Thyroid gland (tissue), 4 donors: ENCODE measurements around the gene ZNF593OS.

ENCODE experiments used
- POLR2A ChIP-seq, 2 donors: fragments of 450-650 bp; IDR thresholded peaks; one replicate each; pipeline ENCODE4 v1.6.1; 2017; ENCODE audit warnings: antibody characterized with exemption in 2 of 2, mild to moderate bottlenecking in 2 of 2, moderate library complexity in 1 of 2
- TF ChIP-seq, protein P1 (sequence below), 6 experiments: fragments of 200-600 bp in 3 of 6; fragments of 450-650 bp in 3 of 6; sonication (generic) in 3 of 6; IDR thresholded peaks; one replicate each; pipeline ENCODE4 v1.5.1; 2016 to 2019; ENCODE audit warnings: antibody characterized with exemption in 6 of 6, mild to moderate bottlenecking in 2 of 6, inconsistent platforms in 1 of 6, moderate library complexity in 1 of 6

DNA sequence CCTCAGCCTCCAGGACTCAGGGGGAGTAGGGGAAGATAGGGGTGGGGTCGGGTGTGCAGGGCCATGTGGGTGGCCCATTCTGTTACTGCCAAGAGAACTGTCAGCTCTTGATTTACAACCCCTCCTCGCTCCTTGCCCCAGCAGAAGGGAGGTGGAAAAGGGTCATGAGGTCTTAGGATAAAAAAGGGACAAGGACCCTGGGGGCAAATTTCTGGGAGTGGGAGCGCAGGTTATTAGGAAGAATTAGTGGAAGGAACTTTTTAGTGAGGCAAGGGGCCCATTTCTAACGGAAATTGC, 11.9 kb downstream of the ZNF593OS start:
- TF ChIP-seq, protein P1, sequence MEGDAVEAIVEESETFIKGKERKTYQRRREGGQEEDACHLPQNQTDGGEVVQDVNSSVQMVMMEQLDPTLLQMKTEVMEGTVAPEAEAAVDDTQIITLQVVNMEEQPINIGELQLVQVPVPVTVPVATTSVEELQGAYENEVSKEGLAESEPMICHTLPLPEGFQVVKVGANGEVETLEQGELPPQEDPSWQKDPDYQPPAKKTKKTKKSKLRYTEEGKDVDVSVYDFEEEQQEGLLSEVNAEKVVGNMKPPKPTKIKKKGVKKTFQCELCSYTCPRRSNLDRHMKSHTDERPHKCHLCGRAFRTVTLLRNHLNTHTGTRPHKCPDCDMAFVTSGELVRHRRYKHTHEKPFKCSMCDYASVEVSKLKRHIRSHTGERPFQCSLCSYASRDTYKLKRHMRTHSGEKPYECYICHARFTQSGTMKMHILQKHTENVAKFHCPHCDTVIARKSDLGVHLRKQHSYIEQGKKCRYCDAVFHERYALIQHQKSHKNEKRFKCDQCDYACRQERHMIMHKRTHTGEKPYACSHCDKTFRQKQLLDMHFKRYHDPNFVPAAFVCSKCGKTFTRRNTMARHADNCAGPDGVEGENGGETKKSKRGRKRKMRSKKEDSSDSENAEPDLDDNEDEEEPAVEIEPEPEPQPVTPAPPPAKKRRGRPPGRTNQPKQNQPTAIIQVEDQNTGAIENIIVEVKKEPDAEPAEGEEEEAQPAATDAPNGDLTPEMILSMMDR (IDR thresholded peaks at IDR 0.05): no peak
- no peak for TF ChIP-seq POLR2A (IDR thresholded peaks at IDR 0.05)
